H1 (cell line): ENCODE measurements around the gene PMF1. TPM values are rescaled to one million over a fixed set of nuclear protein-coding genes. Genes with fewer than 3 reads are reported as not detected.

Experiments used
- CTCF ChIA-PET: fragments of 300-600 bp; sonication (Branson Sonifier 250); formaldehyde crosslinking; loops from one replicate; lab custom pipeline; 2021; ENCODE audit not compliant: partially characterized antibody; lab: Charles Lee
- POLR2A ChIA-PET: fragments of 300-600 bp; sonication (Branson Sonifier 250); formaldehyde crosslinking; loops from one replicate; lab custom pipeline; 2021; ENCODE audit warnings: inconsistent platforms; ENCODE audit not compliant: partially characterized antibody; lab: Charles Lee
- DNase-seq, 2 experiments: peaks; one replicate each; pipeline versions ENCODE4 v3.0.0 to v3.0.0-alpha.2; 2010 to 2022; ENCODE audit warnings: low spot score in 2 of 2, low read depth in 1 of 2, mixed read lengths in 1 of 2
- FAIRE-seq: peaks from 2 replicates; lab custom pipeline; 2011; peaks lifted over from hg19 to GRCh38; lab: Jason Lieb, UNC
- H2AFZ ChIP-seq: 2 replicates; pipeline ENCODE4 v1.8.1; 2012; ENCODE audit warnings: low read length, inconsistent platforms
- H2AK5ac ChIP-seq: 2 replicates; pipeline ENCODE4 v1.6.1; 2013; ENCODE audit warnings: low read depth, low read length
- H2BK120ac ChIP-seq: replicated peaks from 2 replicates; pipeline ENCODE3; 2013; ENCODE audit warnings: low read depth, low read length, inconsistent platforms
- H2BK12ac ChIP-seq: 2 replicates; pipeline ENCODE4 v1.6.1; 2013; ENCODE audit warnings: low read depth, low read length
- H2BK15ac ChIP-seq: 2 replicates; pipeline ENCODE4 v1.6.1; 2013; ENCODE audit warnings: low read length
- H2BK20ac ChIP-seq: 2 replicates; pipeline ENCODE4 v1.6.1; 2013; ENCODE audit warnings: low read length
- H2BK5ac ChIP-seq: 2 replicates; pipeline ENCODE4 v1.6.1; 2013; ENCODE audit warnings: low read depth, low read length
- H3K14ac ChIP-seq: 2 replicates; pipeline ENCODE4 v1.6.1; 2013; ENCODE audit warnings: inconsistent platforms; ENCODE audit not compliant: insufficient read length
- H3K18ac ChIP-seq: 2 replicates; pipeline ENCODE4 v1.6.1; 2013; ENCODE audit warnings: low read length; ENCODE audit errors: extremely low read depth
- H3K23ac ChIP-seq: 2 replicates; pipeline ENCODE4 v1.6.1; 2013; ENCODE audit warnings: inconsistent platforms; ENCODE audit not compliant: insufficient read length
- H3K23me2 ChIP-seq: 2 replicates; pipeline ENCODE4 v1.6.1; 2013; ENCODE audit warnings: low read depth, low read length
- H3K27ac ChIP-seq: 2 replicates; pipeline ENCODE4 v1.6.1; 2011; ENCODE audit warnings: low read depth, low read length, inconsistent platforms
- H3K27me3 ChIP-seq, 4 experiments: replicated peaks in 1 of 4; 1 replicate in 1 of 4; 2 replicates in 3 of 4; pipeline versions ENCODE4 v1.6.1 to v1.8.1; 2011 to 2013; ENCODE audit warnings: low read length in 3 of 4, mild to moderate bottlenecking in 3 of 4, inconsistent platforms in 2 of 4, mixed read lengths in 2 of 4, moderate library complexity in 1 of 4; ENCODE audit not compliant: control insufficient read depth in 3 of 4, insufficient read depth in 3 of 4; ENCODE audit errors: extremely low read depth in 1 of 4
- H3K36me3 ChIP-seq, 4 experiments: 2 replicates each; pipeline versions ENCODE4 v1.6.1 to v1.8.1; 2011 to 2013; ENCODE audit warnings: mild to moderate bottlenecking in 4 of 4, low read length in 3 of 4, moderate library complexity in 2 of 4, control low read depth in 1 of 4, inconsistent platforms in 1 of 4; ENCODE audit not compliant: insufficient read depth in 4 of 4, control insufficient read depth in 2 of 4
- H3K4ac ChIP-seq: replicated peaks from 2 replicates; pipeline ENCODE3; 2013; ENCODE audit warnings: low read length, low read depth, mixed read lengths, inconsistent platforms; ENCODE audit not compliant: insufficient read length
- H3K4me1 ChIP-seq, 4 experiments: replicated peaks in 1 of 4; 1 replicate in 1 of 4; 2 replicates in 3 of 4; pipeline versions ENCODE4 v1.6.1 to v1.8.1; 2011 to 2013; ENCODE audit warnings: low read length in 3 of 4, inconsistent platforms in 2 of 4, mixed read lengths in 1 of 4; ENCODE audit not compliant: insufficient read depth in 4 of 4, control insufficient read depth in 3 of 4
- H3K4me2 ChIP-seq, 2 experiments: 2 replicates each; pipeline versions ENCODE4 v1.6.1 to v1.8.1; 2011 to 2013; ENCODE audit warnings: low read depth in 2 of 2, low read length in 2 of 2, control low read depth in 1 of 2, inconsistent platforms in 1 of 2, mild to moderate bottlenecking in 1 of 2; ENCODE audit not compliant: insufficient read depth in 1 of 2
- H3K4me3 ChIP-seq, 4 experiments: fragments of 200-600, 300-600 bp in 1 of 4; sonication (generic), shearing (Covaris generic), sonication (Bioruptor Twin) in 1 of 4; 2 replicates each; pipeline versions ENCODE4 v1.5.1 to v1.8.1; 2011 to 2016; ENCODE audit warnings: low read length in 4 of 4, low read depth in 3 of 4, control low read depth in 2 of 4, inconsistent platforms in 2 of 4, mild to moderate bottlenecking in 2 of 4, mixed read lengths in 1 of 4, moderate library complexity in 1 of 4; ENCODE audit not compliant: insufficient read depth in 2 of 4; ENCODE audit errors: extremely low read depth in 1 of 4
- H3K56ac ChIP-seq: replicated peaks from 2 replicates; pipeline ENCODE3; 2013; ENCODE audit warnings: low read depth, mild to moderate bottlenecking, mixed read lengths, low read length, inconsistent platforms; ENCODE audit not compliant: insufficient read length
- H3K79me1 ChIP-seq: 2 replicates; pipeline ENCODE4 v1.6.1; 2013; ENCODE audit warnings: low read depth, low read length, control low read depth
- H3K79me2 ChIP-seq, 2 experiments: 2 replicates each; pipeline versions ENCODE4 v1.6.1 to v1.8.1; 2012 to 2013; ENCODE audit warnings: low read length in 2 of 2, mild to moderate bottlenecking in 2 of 2, inconsistent platforms in 1 of 2; ENCODE audit not compliant: insufficient read depth in 2 of 2, control insufficient read depth in 1 of 2
- H3K9ac ChIP-seq, 4 experiments: replicated peaks in 1 of 4; 1 replicate in 1 of 4; 2 replicates in 3 of 4; pipeline versions ENCODE4 v1.6.1 to v1.8.1; 2011 to 2013; ENCODE audit warnings: low read depth in 3 of 4, low read length in 3 of 4, control low read depth in 2 of 4, mild to moderate bottlenecking in 2 of 4, moderate library complexity in 2 of 4, inconsistent platforms in 1 of 4; ENCODE audit errors: extremely low read depth in 1 of 4
- H3K9me3 ChIP-seq, 2 experiments: 2 replicates each; pipeline versions ENCODE4 v1.6.1 to v1.8.1; 2012 to 2013; ENCODE audit warnings: mild to moderate bottlenecking in 2 of 2, moderate library complexity in 2 of 2, control low read depth in 1 of 2, inconsistent platforms in 1 of 2, low read depth in 1 of 2, low read length in 1 of 2, mixed read lengths in 1 of 2; ENCODE audit not compliant: insufficient read depth in 2 of 2
- H4K20me1 ChIP-seq, 2 experiments: replicated peaks in 1 of 2; 2 replicates each; pipeline versions ENCODE3 to v1.8.1; 2011 to 2013; ENCODE audit warnings: inconsistent platforms in 2 of 2, low read length in 2 of 2, mild to moderate bottlenecking in 1 of 2; ENCODE audit not compliant: insufficient read depth in 2 of 2, control insufficient read depth in 1 of 2
- H4K5ac ChIP-seq: 2 replicates; pipeline ENCODE4 v1.6.1; 2013; ENCODE audit warnings: low read length, low read depth, mixed read lengths, inconsistent platforms; ENCODE audit not compliant: insufficient read length
- H4K8ac ChIP-seq: 2 replicates; pipeline ENCODE4 v1.8.0; 2013; ENCODE audit warnings: mild to moderate bottlenecking, moderate library complexity, low read length, inconsistent platforms; ENCODE audit not compliant: insufficient read depth; ENCODE audit errors: extremely low read depth
- H4K91ac ChIP-seq: replicated peaks from 2 replicates; pipeline ENCODE3; 2013; ENCODE audit warnings: low read length, mixed read lengths, inconsistent platforms; ENCODE audit not compliant: insufficient read length
- EGR1 ChIP-seq: IDR thresholded peaks from 2 replicates; pipeline ENCODE4 v1.6.1; 2011; ENCODE audit warnings: low read depth, low read length, borderline replicate concordance
- POLR2AphosphoS5 ChIP-seq: IDR thresholded peaks from 2 replicates; pipeline ENCODE4 v1.6.1; 2011; ENCODE audit warnings: low read depth, low read length
- WGBS, 2 experiments: shearing (Covaris generic) in 1 of 2; methylation state at CpG; one replicate each; pipeline versions ENCODE4 v1.1.6 to v1.1.7; 2013 to 2015; ENCODE audit warnings: low lambda C conversion rate in 2 of 2, mixed read lengths in 2 of 2, inconsistent platforms in 1 of 2, low coverage in 1 of 2, missing lambda C conversion rate in 1 of 2; ENCODE audit not compliant: insufficient replicate concordance in 2 of 2, insufficient coverage in 1 of 2, insufficient read length in 1 of 2; ENCODE audit errors: extremely low coverage in 1 of 2, missing lambda C conversion rate in 1 of 2; 5-methylcytosine and 5-hydroxymethylcytosine counted together
- polyA plus RNA-seq, 7 experiments: library from polyadenylated mRNA; depleted of rRNA in 3 of 7; stranded (reverse) in 5 of 7; unstranded in 2 of 7; fragments of >200 nt in 5 of 7; fragments of 200-250 nt in 2 of 7; gene quantifications; 1 replicate in 5 of 7; 2 replicates in 1 of 7; 4 replicates in 1 of 7; pipeline versions ENCODE4 v1.2.1 to v1.2.3, GENCODE V29; 2011 to 2013; ENCODE audit warnings: missing spikeins in 2 of 7, mixed read lengths in 2 of 7
- total RNA-seq: library from RNA; stranded (reverse); fragmentation: NEBNext Ultra II Directional; extraction: Animal tissue kit (Norgen Biotek cat#: 25700); gene quantifications from 2 replicates; pipeline ENCODE4 v1.2.1, GENCODE V29; 2021

The PMF1 gene
- total and polyA plus RNA-seq, 2 of the 8 experiments (the other 6 are each of a cell fraction or from before 2014, with no cell fraction given) = 113 to 296 TPM

GRCh38 chr1:156247460-156248322, 34.9 kb downstream of the PMF1 start, which contains the start of gene PAQR6:
Gene PAQR6 (minus strand): TSS chr1:156248056. CDS start chr1:156246731, 1,325 bp downstream.
- H3K4me2 ChIP-seq = peak within 1 kb of the TSS in 1 of 2 experiments; percentile 17; a peak in 1 of 4 replicates
- H3K56ac ChIP-seq = no peak within 1 kb of the TSS
- no peak within 1 kb of the TSS for H2BK12ac ChIP-seq
- H3K27me3 ChIP-seq = no peaks in the 10 kb centered on the region
- no peak within 1 kb of the TSS for H2BK120ac ChIP-seq
- peak within 1 kb of the TSS; percentile 25 for H4K5ac ChIP-seq
- peak within 1 kb of the TSS; percentile 8; the same call in 1 of the 2 replicates for H3K27ac ChIP-seq
- FAIRE-seq (no peak), DNase-seq (peak in 1 of 2 experiments; percentile 64)
- no peak within 1 kb of the TSS for H2AFZ ChIP-seq
- no peak for TF ChIP-seq EGR1
- TF ChIP-seq POLR2AphosphoS5 = peak; percentile 53; the same call in 1 of the 2 replicates
- no peak within 1 kb of the TSS; the same call in 1 of the 2 replicates for H2AK5ac ChIP-seq
- ChIA-PET POLR2A (interaction anchor here (0.6 to 11.8 kb wide), 21 partner anchors 9 to 198 kb away, joined by 3 to 102 read pairs (median 4); partner anchors contain the start of genes PMF1, SMG5 and TMEM79), CTCF (interaction anchor here (0.7 to 47.2 kb wide), 11 partner anchors 9 to 151 kb away, joined by 3 to 1265 read pairs (median 4); partner anchors contain the start of gene SEMA4A)
- peak within 1 kb of the TSS; percentile 58 for H4K8ac ChIP-seq
- H4K20me1 ChIP-seq = peaks cover 0 to 5% of the 10 kb centered on the region in 2 experiments
- no peaks in the 10 kb centered on the region for H3K79me1 ChIP-seq
- H3K18ac ChIP-seq = peak within 1 kb of the TSS; percentile 38; the same call in 1 of the 2 replicates
- no peak within 1 kb of the TSS for H2BK15ac ChIP-seq
- H3K4me3 ChIP-seq = no peak within 1 kb of the TSS
- H3K14ac ChIP-seq = no peak within 1 kb of the TSS
- H3K23me2 ChIP-seq = no peaks in the 10 kb centered on the region
- H2BK5ac ChIP-seq = no peak within 1 kb of the TSS
- no peaks in the 10 kb centered on the region for H3K9me3 ChIP-seq
- H3K9ac ChIP-seq = no peak within 1 kb of the TSS
- no peak within 1 kb of the TSS for H3K23ac ChIP-seq
- peaks cover 19 to 38% (median 27%) of the 10 kb centered on the region in 4 experiments for H3K36me3 ChIP-seq
- WGBS, 2 experiments = 86% methylated on average over 16 of the region's 16 CpGs; no CpG with 5 or more reads in 1 of the 2 experiments
- H3K4ac ChIP-seq = no peak within 1 kb of the TSS
- H3K4me1 ChIP-seq = peaks cover 0 to 16% (median 9%) of the 10 kb centered on the region in 4 experiments
- no peak within 1 kb of the TSS for H4K91ac ChIP-seq
- H3K79me2 ChIP-seq = no peaks in the 10 kb centered on the region
- 0 out of 2 replicates have a peak within 1 kb of the TSS, but pooled peaks have one; percentile 61 for H2BK20ac ChIP-seq
